KOPT-K1 (cell line): ENCODE data around the gene OR10H2.
"Not testable (repeated sequence)": the region's sequence is repeated elsewhere in the genome, so short reads cannot be mapped to it uniquely, and the experiment has no call there.

Source experiments
- H3K27ac ChIP-seq: fragments of 200-600 bp; sonication (generic); 2 replicates; pipeline ENCODE4 v1.5.1; 2016; ENCODE audit warnings: antibody characterized with exemption, mild to moderate bottlenecking, low read depth, low read length; ENCODE audit not compliant: poor library complexity, severe bottlenecking
- H3K36me3 ChIP-seq: fragments of 200-600 bp; sonication (generic); 2 replicates; pipeline ENCODE4 v1.5.1; 2017; ENCODE audit warnings: antibody characterized with exemption, mild to moderate bottlenecking, low read length, moderate library complexity; ENCODE audit not compliant: insufficient read depth
- H3K9me3 ChIP-seq: fragments of 200-600 bp; sonication (generic); 2 replicates; pipeline ENCODE4 v1.5.1; 2017; ENCODE audit warnings: antibody characterized with exemption, low read length, mild to moderate bottlenecking; ENCODE audit not compliant: insufficient read depth, poor library complexity, severe bottlenecking

OR10H2 gene, protein sequence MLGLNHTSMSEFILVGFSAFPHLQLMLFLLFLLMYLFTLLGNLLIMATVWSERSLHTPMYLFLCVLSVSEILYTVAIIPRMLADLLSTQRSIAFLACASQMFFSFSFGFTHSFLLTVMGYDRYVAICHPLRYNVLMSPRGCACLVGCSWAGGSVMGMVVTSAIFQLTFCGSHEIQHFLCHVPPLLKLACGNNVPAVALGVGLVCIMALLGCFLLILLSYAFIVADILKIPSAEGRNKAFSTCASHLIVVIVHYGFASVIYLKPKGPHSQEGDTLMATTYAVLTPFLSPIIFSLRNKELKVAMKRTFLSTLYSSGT

DNA sequence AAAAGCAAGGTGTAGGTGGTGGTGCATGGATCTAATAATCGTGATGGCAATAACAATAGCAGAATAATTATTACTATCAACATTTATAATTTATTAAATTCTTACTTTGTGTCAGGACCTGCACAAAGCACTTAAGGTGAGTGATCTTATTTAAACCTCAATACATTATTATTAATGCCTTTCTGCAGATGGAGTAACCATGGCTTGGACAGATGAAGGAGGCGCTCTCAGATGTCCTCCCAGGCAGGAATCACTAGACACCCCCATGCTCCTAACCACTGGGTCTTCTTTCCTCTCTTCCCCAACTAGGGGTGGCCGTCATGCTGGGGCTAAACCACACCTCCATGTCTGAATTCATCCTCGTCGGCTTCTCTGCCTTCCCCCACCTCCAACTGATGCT is at the start of gene OR10H2:
OR10H2 (plus strand) TSS at position 301 of the 400 bp plus-strand sequence; CDS start at position 321, 20 bp downstream.
- H3K36me3 ChIP-seq = no peaks in the 10 kb centered on the region
- no peak within 1 kb of the TSS for H3K27ac ChIP-seq
- H3K9me3 ChIP-seq = peaks cover 7% of the 10 kb centered on the region

DNA sequence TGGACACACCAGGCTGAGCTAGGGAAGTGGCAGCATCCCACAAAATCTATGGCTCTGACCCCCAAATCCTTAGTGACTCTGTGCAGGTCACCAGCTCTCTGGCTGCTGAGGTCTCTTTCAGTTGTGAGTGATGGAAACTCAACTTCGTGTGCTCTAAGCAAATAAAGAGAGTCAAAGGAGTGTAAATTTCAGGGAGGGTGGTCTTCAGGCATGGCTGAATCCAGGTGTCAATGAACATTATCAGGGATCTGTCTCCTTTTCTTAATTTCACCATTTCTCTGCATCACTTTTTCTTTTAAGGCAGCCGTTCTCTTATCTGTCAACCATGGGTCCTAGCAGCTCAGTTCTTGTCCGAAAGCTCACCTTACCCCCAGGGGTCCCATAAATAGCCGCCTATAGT is 48.7 kb upstream of the OR10H2 start:
- Histone ChIP-seq H3K36me3 (no peaks in the 10 kb centered on the region), H3K27ac (no peak overlapping the region), H3K9me3 (no peaks in the 10 kb centered on the region)

DNA sequence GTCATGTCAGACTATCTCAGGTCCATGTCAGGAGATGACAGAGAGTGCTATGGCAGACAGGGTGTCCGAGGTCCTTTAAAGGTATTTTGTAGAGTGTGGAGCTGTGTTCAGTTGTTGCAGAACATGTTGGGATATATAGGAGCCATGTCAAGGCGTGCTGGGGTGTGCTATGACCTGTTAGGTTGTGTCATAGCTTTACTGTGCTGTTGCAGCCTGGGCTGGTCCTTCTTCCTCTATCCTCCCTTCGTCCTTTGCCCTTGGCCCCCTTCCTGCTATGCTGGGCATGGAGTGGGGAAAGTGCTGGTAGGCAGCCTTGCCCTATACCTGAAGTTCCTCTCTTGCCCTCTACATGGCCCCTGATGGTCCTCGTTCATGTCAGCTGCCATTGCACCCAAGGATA is 48.0 kb upstream of the OR10H2 start:
- not testable (repeated sequence) for H3K9me3 ChIP-seq, H3K36me3 ChIP-seq, H3K27ac ChIP-seq

DNA sequence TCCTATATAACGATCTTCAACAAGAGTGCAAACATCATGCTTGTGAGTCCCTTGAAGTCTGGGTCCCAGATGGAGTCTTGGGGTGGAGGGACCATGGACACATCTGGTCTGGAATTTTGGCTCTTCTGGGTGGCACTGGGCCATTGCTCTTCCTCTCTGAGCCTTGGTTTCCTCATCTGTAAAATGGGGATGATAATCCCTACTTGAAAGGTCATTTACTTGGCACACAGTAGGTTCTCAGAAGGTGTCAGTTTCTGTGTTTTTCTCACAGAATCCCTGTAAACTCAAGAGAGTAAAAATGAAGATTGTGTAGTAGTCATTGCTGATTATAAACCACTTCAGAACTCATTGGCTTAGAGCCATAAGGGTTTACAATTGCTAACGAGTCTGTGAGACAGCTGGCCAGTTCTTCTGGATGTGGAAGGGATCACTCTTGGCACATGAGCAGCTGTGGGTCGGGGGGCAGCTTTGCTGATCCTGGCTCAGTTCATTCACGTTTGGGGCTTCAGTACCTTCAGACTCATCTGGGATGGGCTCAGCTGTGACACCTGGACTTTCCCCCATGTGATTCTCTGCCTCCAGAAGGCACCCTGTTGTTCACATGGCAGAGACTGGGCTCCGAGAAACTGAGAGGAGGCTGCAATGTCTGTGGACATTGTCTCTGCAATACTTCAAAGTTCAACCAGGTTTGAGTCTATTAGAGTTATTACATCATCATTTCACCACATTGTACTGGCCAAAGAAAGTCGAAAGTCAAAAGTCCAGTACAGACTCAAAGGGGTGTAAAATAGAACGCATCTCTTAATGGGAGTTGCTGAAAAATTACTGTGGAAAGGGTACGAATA is 47.1 kb upstream of the OR10H2 start:
- H3K9me3 ChIP-seq = no peaks in the 10 kb centered on the region
- no peaks in the 10 kb centered on the region for H3K36me3 ChIP-seq
- no peak overlapping the region for H3K27ac ChIP-seq

DNA sequence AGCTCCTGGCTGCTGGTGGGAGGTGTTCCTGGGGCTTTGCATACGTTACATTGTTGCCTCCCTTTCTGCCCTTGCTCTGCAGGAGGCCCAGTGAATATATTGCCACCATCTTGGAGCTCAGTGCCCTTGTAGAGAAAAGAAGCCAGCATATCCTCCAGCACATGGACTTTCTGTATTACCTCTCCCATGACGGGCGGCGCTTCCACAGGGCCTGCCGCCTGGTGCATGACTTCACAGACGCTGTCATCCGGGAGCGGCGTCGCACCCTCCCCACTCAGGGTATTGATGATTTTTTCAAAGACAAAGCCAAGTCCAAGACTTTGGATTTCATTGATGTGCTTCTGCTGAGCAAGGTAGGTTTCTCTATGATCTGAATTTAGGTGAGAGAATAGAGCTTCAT is 44.4 kb upstream of the OR10H2 start:
- Histone ChIP-seq H3K36me3 (no peaks in the 10 kb centered on the region), H3K27ac (no peak overlapping the region), H3K9me3 (peaks cover 5% of the 10 kb centered on the region)

DNA sequence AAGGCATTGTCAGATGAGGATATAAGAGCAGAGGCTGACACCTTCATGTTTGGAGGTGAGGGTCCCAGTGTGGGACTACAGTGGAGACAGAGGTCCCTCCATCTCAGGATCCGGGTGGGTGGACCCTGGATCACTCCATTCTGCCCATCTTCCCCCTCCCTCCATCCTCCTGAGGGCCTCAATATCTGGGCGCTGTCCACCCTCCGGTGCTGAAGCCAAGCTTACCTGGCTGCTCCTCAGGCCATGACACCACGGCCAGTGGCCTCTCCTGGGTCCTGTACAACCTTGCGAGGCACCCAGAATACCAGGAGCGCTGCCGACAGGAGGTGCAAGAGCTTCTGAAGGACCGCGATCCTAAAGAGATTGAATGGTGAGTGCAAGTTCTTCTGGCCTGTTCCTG is 43.0 kb upstream of the OR10H2 start:
- Histone ChIP-seq H3K27ac (no peak overlapping the region), H3K9me3 (peaks cover 11% of the 10 kb centered on the region), H3K36me3 (no peaks in the 10 kb centered on the region)

DNA sequence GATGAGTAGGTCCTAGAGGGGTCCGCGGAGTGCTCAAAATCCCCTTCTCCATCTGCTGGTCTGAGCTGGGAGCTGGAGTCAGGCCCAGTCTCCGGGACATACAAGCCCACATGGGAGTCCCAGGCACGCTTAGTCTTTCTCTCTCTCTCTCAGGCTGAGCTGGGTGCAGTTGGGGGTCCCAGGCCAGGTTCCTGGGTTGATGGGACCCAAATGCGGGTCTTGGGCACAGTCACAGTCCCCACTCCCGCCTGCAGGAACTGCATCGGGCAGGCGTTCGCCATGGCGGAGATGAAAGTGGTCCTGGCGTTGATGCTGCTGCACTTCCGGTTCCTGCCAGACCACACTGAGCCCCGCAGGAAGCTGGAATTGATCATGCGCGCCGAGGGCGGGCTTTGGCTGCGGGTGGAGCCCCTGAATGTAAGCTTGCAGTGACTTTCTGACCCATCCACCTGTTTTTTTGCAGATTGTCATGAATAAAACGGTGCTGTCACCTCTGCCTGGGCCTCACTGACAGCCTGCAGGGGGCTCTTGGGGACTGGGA is 31.1 kb upstream of the OR10H2 start:
- Histone ChIP-seq H3K27ac (no peak overlapping the region), H3K9me3 (peaks cover 4% of the 10 kb centered on the region), H3K36me3 (no peaks in the 10 kb centered on the region)

DNA sequence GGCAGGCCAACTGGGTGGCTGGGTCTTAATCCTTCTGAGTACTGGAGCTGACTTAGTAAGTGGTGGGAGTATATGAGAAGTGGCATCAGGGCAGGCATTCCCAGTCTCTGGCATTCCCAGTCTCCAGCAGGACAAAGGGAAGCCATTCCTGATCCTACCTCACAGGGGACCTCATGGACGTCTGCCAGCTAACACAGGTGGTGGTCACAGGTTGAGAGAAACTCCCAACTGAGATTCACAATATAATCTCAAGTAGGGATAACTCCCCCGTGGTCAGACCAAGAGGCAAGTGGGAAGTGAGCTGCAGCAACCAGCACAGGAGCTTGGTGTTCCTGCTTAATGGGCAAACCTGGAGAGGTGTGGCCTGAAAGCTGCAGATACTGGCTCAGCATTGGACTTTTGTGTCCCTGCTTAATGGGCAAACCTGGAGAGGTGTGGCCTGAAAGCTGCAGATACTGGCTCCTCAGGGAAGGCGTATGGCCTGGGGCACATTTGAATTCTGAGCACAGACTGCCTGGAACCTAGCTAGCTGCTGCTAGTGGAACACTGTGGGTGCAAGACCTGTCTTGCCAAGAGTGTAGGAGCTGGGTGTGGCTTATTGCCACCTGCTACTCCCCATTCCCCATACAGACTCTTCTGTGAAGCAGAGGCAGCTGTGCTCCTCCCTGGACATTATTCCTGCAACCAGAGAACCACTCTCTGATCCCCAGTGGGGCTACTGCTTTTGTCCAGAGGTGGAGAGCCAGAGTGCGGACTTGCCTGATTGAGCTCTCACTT is 25.9 kb upstream of the OR10H2 start:
- Histone ChIP-seq H3K36me3 (no peaks in the 10 kb centered on the region), H3K9me3 (no peaks in the 10 kb centered on the region), H3K27ac (no peak overlapping the region)

DNA sequence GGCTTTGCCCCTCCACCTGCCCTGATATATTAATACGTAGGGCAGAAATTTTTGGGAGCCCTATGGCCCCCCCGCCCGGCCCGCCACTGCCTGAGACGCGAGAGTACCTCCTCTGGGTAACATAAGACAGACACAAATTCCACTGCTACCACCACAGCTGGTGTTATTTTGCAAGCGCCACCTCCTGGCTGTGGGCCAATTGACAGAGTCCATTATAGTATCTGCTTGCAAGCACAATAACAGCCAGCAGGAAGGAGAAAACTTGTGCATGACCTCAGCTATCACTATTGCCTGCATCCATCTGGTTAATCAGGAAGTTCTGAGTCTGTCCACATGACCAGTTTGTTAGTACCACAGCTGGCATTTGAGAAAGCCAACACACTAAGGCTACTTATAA is 25.3 kb upstream of the OR10H2 start:
- H3K36me3 ChIP-seq = no peaks in the 10 kb centered on the region
- no peak overlapping the region for H3K27ac ChIP-seq
- no peaks in the 10 kb centered on the region for H3K9me3 ChIP-seq

DNA sequence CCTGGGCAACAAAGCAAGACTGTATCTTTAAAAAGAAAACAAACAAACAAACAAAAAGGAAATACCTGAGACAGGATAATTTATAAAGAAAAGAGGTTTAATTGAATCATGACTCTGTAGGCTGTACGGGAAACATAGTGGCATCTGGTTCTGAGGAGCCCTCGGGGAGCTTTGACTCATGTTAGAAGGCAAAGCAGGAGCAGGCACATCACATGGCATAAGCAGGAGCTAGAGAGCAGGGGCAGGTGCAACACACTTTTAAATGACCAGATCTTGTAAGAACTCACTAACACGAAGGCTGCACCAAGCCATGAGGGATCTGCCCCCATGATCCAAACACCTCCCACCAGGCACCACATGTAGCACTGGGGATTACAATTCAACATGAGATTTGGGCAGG is 13.2 kb upstream of the OR10H2 start:
- Histone ChIP-seq H3K9me3 (peaks cover 9% of the 10 kb centered on the region), H3K27ac (no peak overlapping the region), H3K36me3 (no peaks in the 10 kb centered on the region)

DNA sequence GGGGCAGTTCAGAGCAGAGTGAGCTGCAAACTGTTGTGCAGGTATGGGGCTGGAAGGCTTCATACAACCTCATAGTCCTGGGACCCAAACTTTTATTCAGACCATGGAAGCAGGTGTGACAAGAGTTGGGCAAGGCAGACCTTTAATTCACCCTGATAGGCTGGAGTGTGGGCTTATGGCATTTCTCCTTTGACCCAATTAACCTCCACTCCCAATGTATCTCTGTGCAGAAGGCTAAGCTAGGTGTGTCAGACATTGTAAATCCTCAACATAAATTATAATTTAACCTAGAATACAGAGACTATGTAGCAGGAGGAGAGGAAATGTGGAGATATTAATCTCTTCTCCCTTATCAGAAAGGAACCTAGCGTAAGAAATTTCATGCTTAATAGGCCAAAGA is 12.2 kb upstream of the OR10H2 start:
- Histone ChIP-seq H3K36me3 (no peaks in the 10 kb centered on the region), H3K9me3 (peaks cover 9% of the 10 kb centered on the region), H3K27ac (no peak overlapping the region)

DNA sequence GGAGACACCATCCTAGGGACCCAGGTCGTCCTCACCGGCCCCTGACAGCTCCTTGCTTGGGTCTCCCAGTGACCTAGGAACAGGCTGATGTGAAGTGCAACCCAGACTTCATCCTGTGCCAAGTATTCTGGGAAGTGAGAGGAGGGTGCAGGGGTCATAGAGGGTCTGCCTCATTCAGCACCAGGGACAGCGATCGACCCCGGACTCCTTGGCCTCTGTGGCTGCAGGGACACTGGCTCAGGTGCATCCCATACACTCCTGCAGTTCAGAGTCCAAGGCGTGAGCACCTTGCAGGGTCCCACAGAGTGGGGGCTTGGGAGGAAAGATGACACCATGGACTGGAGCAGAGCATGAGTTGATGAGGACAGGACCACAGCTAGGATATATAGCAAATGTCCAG is 10.0 kb upstream of the OR10H2 start:
- H3K36me3 ChIP-seq = no peaks in the 10 kb centered on the region
- no peak overlapping the region for H3K27ac ChIP-seq
- no peaks in the 10 kb centered on the region for H3K9me3 ChIP-seq

DNA sequence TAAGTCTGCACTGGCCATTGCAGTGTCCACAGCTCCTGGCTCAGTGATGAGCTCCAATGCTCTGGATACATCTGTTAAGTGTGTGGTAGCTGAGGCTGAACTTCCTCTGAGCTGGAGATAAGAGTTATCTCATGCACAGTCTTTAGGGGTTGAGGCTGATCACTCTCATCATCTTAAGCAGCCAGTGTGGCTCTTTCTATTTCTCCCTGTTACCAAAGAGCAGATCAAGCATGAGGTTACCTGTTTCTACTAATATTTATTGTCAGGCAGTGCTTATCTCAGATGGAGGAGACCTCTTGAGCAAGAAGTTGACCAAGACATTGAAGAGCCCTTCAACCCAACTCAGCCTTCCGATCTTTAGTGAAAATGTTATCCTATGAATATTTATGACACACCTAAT is 6.6 kb upstream of the OR10H2 start:
- Histone ChIP-seq H3K9me3 (no peaks in the 10 kb centered on the region), H3K27ac (no peak overlapping the region), H3K36me3 (no peaks in the 10 kb centered on the region)

DNA sequence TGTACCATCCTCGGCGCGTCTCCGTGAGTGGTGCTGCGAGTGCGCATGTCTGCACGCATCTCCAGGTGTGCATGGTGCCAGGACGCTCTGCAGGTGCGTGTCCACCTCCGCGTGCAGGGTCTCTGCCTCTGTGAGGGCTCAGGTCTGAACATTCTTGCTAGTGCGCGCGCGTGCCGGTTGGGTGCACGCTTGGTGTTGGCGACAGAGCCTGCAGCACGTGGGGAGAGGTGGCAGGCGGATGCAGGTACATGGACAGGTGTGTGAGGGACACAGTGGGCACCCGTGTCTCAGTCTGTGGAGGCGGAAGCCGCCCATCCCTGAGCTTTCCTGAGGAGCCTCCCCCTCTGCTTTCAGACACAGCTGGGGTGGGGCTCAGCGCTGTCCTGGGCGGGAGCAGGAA is 4.9 kb upstream of the OR10H2 start:
- Histone ChIP-seq H3K36me3 (no peaks in the 10 kb centered on the region), H3K27ac (no peak overlapping the region), H3K9me3 (no peaks in the 10 kb centered on the region)

DNA sequence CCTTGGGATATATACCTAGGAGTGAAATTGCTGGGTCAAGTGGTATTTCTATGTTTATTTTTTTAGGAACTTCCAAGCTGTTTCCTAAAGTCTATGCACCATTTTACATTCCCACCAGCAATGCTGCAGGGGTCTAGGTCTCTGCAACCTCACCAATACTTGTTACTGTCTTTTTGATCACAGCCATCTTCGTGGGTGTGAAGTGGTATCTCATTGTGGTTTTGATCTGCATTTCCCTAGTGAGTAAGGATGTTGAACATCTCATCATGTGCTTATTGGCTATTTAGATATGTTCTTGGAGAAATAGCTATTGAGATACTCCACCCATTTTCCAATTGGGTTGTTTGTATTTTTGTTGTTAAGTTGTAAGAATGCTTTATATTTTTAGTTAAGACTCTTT is 2.7 kb downstream of the OR10H2 start:
- Histone ChIP-seq H3K27ac (no peak overlapping the region), H3K9me3 (peaks cover 7% of the 10 kb centered on the region), H3K36me3 (no peaks in the 10 kb centered on the region)
